Measurements from ENCODE around the gene ZNF446. TPM values are rescaled to one million over a fixed set of nuclear protein-coding genes. Genes with fewer than 3 reads are reported as not detected.

ZNF446 gene
- total and polyA plus RNA-seq, 10 of the 15 experiments (the other 5 are each of a cell fraction or from before 2014, with no cell fraction given): 0.14 to 6.9 (median 4.1) TPM

DNA sequence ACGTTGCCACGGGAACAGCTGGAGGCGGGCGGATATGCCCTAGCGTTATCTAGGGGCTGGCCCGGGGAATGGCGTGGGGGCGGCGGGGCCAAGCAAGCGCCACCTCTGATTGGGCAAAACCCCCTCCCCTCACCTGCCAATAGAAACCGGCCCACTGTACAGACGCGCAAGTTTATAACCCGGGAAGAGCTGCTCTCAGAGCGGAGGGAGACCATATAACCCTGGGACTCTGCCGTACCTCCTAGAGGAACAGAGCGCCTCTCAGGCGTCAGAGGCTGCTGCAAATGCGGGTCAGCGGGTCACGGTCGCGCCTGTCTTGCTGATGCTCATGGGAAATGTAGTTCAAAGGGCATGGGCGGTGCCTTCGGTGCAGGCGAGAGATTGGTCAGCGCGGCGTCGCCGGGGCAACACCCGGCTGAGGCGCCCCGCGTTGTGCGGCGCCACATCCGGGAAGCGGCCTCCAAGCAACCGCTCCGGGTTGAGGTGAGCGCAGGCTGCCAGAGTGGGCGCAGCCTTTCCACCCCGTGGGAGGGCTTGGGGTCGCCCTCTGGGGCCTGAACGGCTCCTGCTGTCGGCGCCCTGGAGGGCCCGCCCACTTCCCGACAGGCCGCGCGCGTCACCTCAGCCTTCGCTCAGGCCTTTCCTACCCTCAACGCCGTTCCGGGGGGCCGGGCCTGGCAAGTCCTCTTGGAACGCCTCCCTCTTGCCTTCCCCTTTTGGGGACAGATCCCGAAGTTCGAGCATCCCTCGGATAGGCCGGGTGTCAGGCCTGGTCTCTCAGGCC lies at the start of gene ZNF446 (continued):
- no peak for TF ChIP-seq USF1 (IDR thresholded peaks at IDR 0.05; ENCODE audit: borderline replicate concordance, extremely low read length, insufficient read depth, low read depth, low read length)
- TF ChIP-seq SP1 (IDR thresholded peaks at IDR 0.05; ENCODE audit: low read depth, low read length): peak; percentile 81
- TF ChIP-seq, protein P1, sequence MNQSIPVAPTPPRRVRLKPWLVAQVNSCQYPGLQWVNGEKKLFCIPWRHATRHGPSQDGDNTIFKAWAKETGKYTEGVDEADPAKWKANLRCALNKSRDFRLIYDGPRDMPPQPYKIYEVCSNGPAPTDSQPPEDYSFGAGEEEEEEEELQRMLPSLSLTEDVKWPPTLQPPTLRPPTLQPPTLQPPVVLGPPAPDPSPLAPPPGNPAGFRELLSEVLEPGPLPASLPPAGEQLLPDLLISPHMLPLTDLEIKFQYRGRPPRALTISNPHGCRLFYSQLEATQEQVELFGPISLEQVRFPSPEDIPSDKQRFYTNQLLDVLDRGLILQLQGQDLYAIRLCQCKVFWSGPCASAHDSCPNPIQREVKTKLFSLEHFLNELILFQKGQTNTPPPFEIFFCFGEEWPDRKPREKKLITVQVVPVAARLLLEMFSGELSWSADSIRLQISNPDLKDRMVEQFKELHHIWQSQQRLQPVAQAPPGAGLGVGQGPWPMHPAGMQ (IDR thresholded peaks at IDR 0.05; ENCODE audit: borderline replicate concordance): no peak
- peak; percentile 70 for TF ChIP-seq CHD2 (IDR thresholded peaks at IDR 0.05; ENCODE audit: borderline replicate concordance, low read depth, low read length)
- TF ChIP-seq E2F4 (IDR thresholded peaks at IDR 0.05; ENCODE audit: low read depth, low read length): no peak
- peak in 1 of 2 experiments; percentile 88; a peak in 2 of 3 replicates for TF ChIP-seq EGR1 (IDR thresholded peaks at IDR 0.05; ENCODE audit: borderline replicate concordance in 1 of 2, low read depth in 2 of 2, low read length in 2 of 2)
- TF ChIP-seq ZBTB11 (CRISPR knock-in tag; IDR thresholded peaks at IDR 0.05): peak; percentile 31; the same call in 1 of the 2 replicates
- peak; percentile 10; the same call in 1 of the 2 replicates for TF ChIP-seq RB1 (IDR thresholded peaks at IDR 0.05; ENCODE audit: borderline replicate concordance)
- TF ChIP-seq NFYA (IDR thresholded peaks at IDR 0.05; ENCODE audit: borderline replicate concordance, low read depth, low read length): no peak
- TF ChIP-seq BMI1 (IDR thresholded peaks at IDR 0.05; ENCODE audit: borderline replicate concordance): peak; percentile 96
- TF ChIP-seq, protein P2, sequence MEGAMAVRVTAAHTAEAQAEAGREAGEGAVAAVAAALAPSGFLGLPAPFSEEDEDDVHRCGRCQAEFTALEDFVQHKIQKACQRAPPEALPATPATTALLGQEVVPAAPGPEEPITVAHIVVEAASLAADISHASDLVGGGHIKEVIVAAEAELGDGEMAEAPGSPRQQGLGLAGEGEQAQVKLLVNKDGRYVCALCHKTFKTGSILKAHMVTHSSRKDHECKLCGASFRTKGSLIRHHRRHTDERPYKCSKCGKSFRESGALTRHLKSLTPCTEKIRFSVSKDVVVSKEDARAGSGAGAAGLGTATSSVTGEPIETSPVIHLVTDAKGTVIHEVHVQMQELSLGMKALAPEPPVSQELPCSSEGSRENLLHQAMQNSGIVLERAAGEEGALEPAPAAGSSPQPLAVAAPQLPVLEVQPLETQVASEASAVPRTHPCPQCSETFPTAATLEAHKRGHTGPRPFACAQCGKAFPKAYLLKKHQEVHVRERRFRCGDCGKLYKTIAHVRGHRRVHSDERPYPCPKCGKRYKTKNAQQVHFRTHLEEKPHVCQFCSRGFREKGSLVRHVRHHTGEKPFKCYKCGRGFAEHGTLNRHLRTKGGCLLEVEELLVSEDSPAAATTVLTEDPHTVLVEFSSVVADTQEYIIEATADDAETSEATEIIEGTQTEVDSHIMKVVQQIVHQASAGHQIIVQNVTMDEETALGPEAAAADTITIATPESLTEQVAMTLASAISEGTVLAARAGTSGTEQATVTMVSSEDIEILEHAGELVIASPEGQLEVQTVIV (IDR thresholded peaks at IDR 0.05; ENCODE audit: borderline replicate concordance, partially characterized antibody): peak; percentile 95
- peak; percentile 34; the same call in 1 of the 2 replicates for TF ChIP-seq ATF7 (IDR thresholded peaks at IDR 0.05; ENCODE audit: low read depth)
- no peak; the same call in 1 of the 2 replicates for TF ChIP-seq NBN (IDR thresholded peaks at IDR 0.05)
- TF ChIP-seq IKZF1 (conservative IDR thresholded peaks at IDR 0.05): peak; percentile 93
- TF ChIP-seq BRCA1 (IDR thresholded peaks at IDR 0.05; ENCODE audit: low read depth, low read length): no peak
- no peak for TF ChIP-seq NFXL1 (IDR thresholded peaks at IDR 0.05; ENCODE audit: borderline replicate concordance)
